T-helper 1 cell treated with Interleukin-12 subunit alpha and Interleukin-12 subunit beta and Interleukin-4 antibody, amounts not matched to agents 30 ng/mL and 1 ng/mL, for 36 hours (primary cell): ENCODE results near the gene BMP8A. TPM values are rescaled to one million over a fixed set of nuclear protein-coding genes. Genes with fewer than 3 reads are reported as not detected.
"Not testable (repeated sequence)": the region's sequence is repeated elsewhere in the genome, so short reads cannot be mapped to it uniquely, and the experiment has no call there.

ENCODE experiments used
- intact Hi-C: fragments of 100-400 bp; cut with micrococcal nuclease; formaldehyde crosslinking; loops from one replicate; pipeline ENCODE4 v1.15.1; 2024
- total RNA-seq: library from RNA; stranded (reverse); gene quantifications from 2 replicates; pipeline ENCODE4 v1.2.3, GENCODE V29; 2022

BMP8A gene
- total RNA-seq, 1 donor from 2014 or later: not detected

GRCh38 chr1:39483276-39483675 lies 8.2 kb upstream of the BMP8A start:
- intact Hi-C loops: loop anchor here (10.0 kb wide), 1 partner anchor 52 kb away; no protein-coding TSS in a partner anchor

- intact Hi-C loops: loop anchor here (10.0 kb wide), 1 partner anchor 50 kb away; no protein-coding TSS in a partner anchor
Measured at GRCh38 chr1:39484564-39484963, 6.9 kb upstream of the BMP8A start.

- intact Hi-C loops: loop anchor here (10.0 kb wide), 1 partner anchor 50 kb away; no protein-coding TSS in a partner anchor
Measured at GRCh38 chr1:39485046-39485803, 6.2 kb upstream of the BMP8A start.

GRCh38 chr1:39488012-39488545 lies 3.4 kb upstream of the BMP8A start:
- intact Hi-C loops: loop anchor here (10.0 kb wide), 1 partner anchor 47 kb away; no protein-coding TSS in a partner anchor

- intact Hi-C loops: loop anchor here (10.0 kb wide), 1 partner anchor 46 kb away; no protein-coding TSS in a partner anchor
Measured at GRCh38 chr1:39488793-39489566, 2.5 kb upstream of the BMP8A start.

GRCh38 chr1:39489567-39490239 lies 1.7 kb upstream of the BMP8A start:
- intact Hi-C loops: loop anchor here (10.0 kb wide), 1 partner anchor 45 kb away; no protein-coding TSS in a partner anchor

- intact Hi-C loops: loop anchor here (1.0 kb wide), 1 partner anchor 163 kb away; no protein-coding TSS in a partner anchor
Measured at GRCh38 chr1:39490596-39491145, 765 bp upstream of the BMP8A start.

- intact Hi-C loops: not testable (repeated sequence)
Measured at GRCh38 chr1:39492118-39493042, 944 bp downstream of the BMP8A start.

- intact Hi-C loops: not testable (repeated sequence)
Measured at GRCh38 chr1:39493043-39493810, 1.8 kb downstream of the BMP8A start.

GRCh38 chr1:39494671-39495410 lies 3.4 kb downstream of the BMP8A start:
- intact Hi-C loops: no loop called here

GRCh38 chr1:39496520-39496919 lies 5.1 kb downstream of the BMP8A start:
- intact Hi-C loops: not testable (repeated sequence)

GRCh38 chr1:39497585-39497984 lies 6.1 kb downstream of the BMP8A start:
- intact Hi-C loops: no loop called here

- intact Hi-C loops: not testable (repeated sequence)
Measured at GRCh38 chr1:39498096-39498710, 6.8 kb downstream of the BMP8A start.

- intact Hi-C loops: not testable (repeated sequence)
Measured at GRCh38 chr1:39498821-39499220, 7.4 kb downstream of the BMP8A start.

- intact Hi-C loops: no loop called here
Measured at GRCh38 chr1:39499668-39500067, 8.2 kb downstream of the BMP8A start.

GRCh38 chr1:39500862-39501389 lies 9.5 kb downstream of the BMP8A start:
- intact Hi-C loops: no loop called here

- intact Hi-C loops: no loop called here
Measured at GRCh38 chr1:39501666-39502065, 10.2 kb downstream of the BMP8A start.

GRCh38 chr1:39504436-39504835 lies 13.0 kb downstream of the BMP8A start:
- intact Hi-C loops: not testable (repeated sequence)
